SKM-1 treated with dmso at 0.1 percent for 144 hours (cell line): ENCODE results near the gene CUL4B.
"Not testable (repeated sequence)": the region's sequence is repeated elsewhere in the genome, so short reads cannot be mapped to it uniquely, and the experiment has no call there.

Experiments
- DNase-seq: peaks from one replicate; lab custom pipeline; 2025; ENCODE audit not compliant: unreplicated experiment; lab: John Stamatoyannopoulos, UW

Gene CUL4B

GRCh38 chrX:120534413-120535205 lies 26.2 kb downstream of the CUL4B start:
- DNase-seq, result no peak

GRCh38 chrX:120522820-120523219 lies 37.9 kb downstream of the CUL4B start:
- no peak for DNase-seq

GRCh38 chrX:120517936-120518335 lies 42.8 kb downstream of the CUL4B start:
- no peak for DNase-seq

GRCh38 chrX:120514236-120514635 lies 46.5 kb downstream of the CUL4B start:
- peak; percentile 3 for DNase-seq

- no peak for DNase-seq
These were observed 48.1 kb downstream of the CUL4B start for GRCh38 chrX:120512627-120513026.

- no peak for DNase-seq
These were observed 48.5 kb downstream of the CUL4B start for GRCh38 chrX:120512222-120512621.

GRCh38 chrX:120504569-120504968 lies 56.2 kb downstream of the CUL4B start:
- DNase-seq, result no peak

- DNase-seq, result no peak
These were observed 61.3 kb downstream of the CUL4B start for GRCh38 chrX:120499301-120500072.

GRCh38 chrX:120490119-120490518 lies 70.6 kb downstream of the CUL4B start:
- not testable (repeated sequence) for DNase-seq

GRCh38 chrX:120486786-120487185 lies 74.0 kb downstream of the CUL4B start:
- DNase-seq, result no peak

- peak; percentile 67 for DNase-seq
These were observed 74.9 kb downstream of the CUL4B start for GRCh38 chrX:120485638-120486520.

- DNase-seq, result no peak
These were observed 75.5 kb downstream of the CUL4B start for GRCh38 chrX:120485315-120485637.

GRCh38 chrX:120477453-120477852 lies 83.3 kb downstream of the CUL4B start:
- DNase-seq, result no peak

- no peak for DNase-seq
These were observed 84.0 kb downstream of the CUL4B start for GRCh38 chrX:120476714-120477113.

- peak; percentile 6 for DNase-seq
These were observed 85.3 kb downstream of the CUL4B start for GRCh38 chrX:120475447-120475846.
